NCI-H2196 treated with DMSO at 0.1 percent for 48 hours (cell line): Measurements from ENCODE around the gene TRIM3.
"Not testable (repeated sequence)": the region's sequence is repeated elsewhere in the genome, so short reads cannot be mapped to it uniquely, and the experiment has no call there.

Experiments used
- DNase-seq: peaks from one replicate; lab custom pipeline; 2025; ENCODE audit not compliant: unreplicated experiment; lab: John Stamatoyannopoulos, UW

Gene TRIM3

DNA sequence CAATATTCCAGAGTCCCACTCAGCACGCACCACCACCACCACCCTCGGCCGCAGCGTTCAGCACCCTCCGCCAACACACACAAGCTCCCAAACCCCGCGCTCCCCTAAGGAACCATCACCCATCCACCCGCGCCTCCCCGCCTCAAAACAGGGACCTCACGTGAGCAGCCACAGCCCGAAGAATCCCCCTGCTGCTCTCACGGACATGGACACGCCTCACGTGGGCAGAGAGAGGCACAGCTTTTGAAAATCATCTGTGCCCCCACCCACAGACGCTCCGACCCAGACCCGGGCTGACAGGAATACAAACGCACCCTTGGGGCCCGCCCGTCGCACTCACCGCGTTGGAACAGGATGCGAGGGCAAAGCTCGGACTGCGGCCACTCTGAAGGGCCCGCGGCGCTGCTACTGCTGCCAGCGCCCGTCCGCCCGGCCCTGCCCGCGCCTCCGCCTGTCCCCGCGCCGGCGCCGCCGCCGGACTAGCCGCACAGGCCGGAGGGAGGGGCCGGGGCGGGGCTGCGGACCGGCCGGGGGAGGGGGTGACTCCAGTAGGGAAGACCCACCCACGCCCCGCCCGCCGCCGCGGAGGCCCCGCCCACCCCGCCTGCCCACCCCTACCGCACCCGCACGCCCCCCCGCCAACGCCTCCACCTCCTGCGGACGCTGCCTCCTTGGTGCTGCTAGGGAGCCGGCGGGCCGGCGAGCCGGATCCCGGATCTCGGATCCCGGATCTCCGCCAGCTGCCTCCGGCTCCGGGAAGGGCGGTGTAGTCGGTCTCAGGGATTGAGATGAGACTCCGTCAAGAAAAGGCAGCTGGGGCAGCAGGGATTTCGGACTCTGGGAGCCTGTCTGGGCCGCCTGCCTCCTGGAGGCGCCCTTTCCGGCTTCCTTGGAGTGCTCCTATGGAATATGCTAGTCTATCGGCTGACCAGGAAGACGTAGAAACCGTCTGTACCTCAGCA lies at the start of gene TRIM3:
Gene TRIM3, minus strand, starts transcription at position 491 of the 962 bp plus-strand sequence. CDS start 8,246 bp downstream, outside the sequence.
- DNase-seq, result peak; percentile 79

DNA sequence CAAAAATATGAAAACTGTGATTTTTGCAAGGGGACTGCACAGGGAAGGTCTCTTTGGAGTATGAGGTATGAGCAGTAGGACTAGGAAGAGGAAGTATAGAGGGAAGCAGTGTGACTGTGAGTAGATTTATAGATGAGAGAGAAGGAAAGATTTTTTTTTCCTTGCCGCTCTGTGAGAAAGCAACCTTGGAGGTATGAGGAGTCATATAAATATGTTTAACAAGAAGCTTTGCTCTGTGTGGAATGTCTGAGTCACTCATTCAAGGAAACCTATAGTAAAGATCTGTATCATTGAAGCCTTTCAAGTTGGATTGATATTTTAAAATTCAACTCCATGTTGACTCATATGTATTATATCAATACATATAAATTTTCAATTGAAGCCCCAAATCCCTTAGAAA lies 49.5 kb upstream of the TRIM3 start:
- no peak for DNase-seq

DNA sequence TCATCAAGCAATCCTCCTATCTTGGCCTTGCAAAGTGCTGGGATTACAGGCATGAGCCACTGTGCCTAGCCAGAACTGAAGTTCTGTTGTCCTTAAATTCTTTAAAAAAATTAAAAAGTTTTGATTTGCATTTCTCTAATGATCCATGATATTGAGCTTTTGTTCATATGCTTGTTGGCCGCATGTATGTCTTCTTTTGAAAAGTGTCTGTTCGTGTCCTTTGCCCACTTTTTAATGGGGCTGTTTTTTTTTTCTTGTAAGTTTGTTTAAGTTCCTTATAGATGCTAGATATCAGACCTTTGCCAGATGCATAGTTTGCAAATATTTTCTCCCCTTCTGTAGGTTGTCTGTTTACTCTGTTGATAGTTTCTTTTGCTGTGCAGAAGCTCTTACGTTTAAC lies 48.2 kb upstream of the TRIM3 start:
- not testable (repeated sequence) for DNase-seq

DNA sequence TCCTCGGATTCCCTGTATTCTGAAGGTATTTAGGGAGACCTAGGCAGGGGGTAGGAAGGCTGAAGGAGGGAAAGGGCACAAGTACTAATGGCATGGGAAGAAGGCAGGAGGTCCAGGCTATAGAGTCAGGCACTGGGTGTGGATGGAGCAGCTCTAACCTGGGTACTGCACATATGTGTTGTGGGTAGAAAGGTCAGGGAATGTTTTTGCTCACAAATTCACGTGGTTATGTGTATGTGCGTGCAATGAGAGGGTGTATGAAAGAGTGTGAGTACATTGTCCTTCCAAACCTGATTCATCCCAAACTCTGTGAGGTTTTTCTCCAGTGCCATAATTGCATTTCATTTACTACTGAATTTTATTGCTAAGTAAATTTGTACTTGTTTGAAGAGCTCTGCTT lies 46.5 kb upstream of the TRIM3 start:
- no peak for DNase-seq

DNA sequence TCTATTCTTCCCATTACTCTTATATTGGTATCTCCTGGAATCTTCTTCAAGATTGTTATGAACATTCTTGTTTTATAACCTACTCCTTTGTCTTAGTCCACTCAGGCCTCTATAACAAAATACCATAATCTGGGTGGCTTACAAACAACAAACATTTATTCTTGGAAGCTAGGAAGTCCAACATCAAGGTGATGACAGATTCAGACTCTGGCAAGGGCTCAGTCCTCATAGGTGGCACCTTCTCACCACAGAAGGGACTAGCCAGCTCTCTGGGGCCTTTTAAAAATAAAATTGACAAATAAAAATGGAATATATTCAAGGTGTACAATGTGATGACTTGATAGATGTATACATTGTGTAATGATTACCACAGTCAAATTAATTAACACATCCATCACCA lies 43.1 kb upstream of the TRIM3 start:
- DNase-seq, result no peak

DNA sequence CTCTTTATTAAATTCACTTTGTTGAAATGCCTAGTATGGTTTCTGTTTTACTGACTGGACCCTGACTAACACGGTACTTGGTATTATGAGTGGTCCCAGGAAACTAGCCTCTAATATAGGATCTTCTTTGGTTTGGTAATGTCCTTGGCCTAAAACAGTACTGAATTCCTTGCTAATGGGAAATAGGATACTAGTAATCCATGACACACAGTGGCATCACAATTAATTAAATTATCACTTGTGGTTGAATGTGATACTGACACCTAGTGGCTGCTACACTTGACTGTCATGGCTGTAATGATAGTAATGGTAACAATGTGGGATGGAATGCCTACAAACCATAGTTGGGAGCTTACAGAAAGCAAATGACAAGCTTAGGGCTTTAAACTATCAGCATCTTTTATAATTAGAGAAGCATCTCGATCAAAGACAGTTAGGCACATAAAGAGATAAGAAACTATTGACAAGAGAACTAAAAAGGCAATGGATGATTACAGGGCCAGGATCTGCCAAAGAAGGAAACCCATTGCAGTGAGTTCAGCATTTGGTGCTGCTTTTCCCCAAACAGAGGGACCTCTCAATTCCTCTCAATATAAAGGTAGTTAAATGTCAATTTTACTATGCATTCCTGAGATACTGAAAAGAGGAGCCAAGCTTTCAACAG lies 32.0 kb upstream of the TRIM3 start:
- DNase-seq, result peak; percentile 42

DNA sequence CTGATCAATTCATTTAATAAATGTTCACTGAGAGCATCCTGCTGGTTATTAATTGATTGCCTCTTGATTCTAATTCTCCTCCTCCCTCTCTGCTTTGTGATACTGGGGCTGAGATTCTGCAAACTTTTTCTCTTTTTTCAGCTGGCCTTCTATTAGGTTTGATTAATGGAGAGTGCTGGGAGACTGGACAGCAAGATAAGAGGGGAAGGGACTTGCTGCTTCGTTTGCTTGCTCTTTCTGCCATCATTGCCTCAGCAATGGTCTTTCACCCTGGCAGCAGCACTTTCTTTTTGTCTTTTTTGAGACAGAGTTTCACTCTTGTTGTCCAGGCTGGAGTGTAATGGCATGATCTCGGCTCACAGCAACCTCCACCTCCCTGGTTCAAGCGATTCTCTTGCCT lies 30.4 kb upstream of the TRIM3 start:
- no peak for DNase-seq

DNA sequence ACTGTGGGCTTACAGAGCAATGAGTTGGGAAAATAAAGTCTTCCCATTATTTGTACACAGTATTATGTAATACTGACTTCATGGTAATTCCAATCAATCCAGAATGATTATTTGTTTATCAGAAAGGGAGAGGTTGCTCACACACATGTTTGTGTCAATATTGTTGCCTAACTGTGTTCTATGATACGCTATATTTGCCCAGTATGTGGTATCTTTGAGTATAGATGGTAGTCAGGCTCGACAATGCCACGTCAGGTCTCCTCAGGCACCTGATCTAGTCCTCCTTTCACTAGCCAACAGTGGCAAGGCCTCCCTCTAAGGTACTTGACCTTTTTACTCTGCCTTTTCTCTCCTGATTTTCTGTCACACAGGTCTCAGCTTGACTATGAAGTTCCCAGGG lies 28.6 kb upstream of the TRIM3 start:
- DNase-seq, result no peak

DNA sequence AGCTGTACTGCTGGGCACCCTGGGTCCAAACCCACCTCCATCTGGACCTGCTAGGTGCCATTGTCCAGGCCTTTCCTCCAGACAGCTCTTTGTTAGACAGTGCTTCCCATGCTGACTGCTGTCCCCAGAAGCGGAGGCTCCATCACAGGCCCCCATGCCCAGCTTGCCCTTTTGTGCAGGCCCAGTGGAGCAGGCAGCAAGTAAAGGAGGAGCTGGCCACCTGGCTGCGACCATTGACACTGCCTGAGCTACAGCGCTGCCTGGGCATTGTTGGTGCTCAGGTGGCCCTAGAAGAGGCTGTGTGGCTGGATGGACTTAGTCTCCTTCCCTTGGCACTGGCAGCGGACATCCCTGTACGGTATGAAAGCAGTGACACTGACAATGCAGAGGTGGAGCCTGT lies 24.8 kb upstream of the TRIM3 start:
- DNase-seq, result no peak

DNA sequence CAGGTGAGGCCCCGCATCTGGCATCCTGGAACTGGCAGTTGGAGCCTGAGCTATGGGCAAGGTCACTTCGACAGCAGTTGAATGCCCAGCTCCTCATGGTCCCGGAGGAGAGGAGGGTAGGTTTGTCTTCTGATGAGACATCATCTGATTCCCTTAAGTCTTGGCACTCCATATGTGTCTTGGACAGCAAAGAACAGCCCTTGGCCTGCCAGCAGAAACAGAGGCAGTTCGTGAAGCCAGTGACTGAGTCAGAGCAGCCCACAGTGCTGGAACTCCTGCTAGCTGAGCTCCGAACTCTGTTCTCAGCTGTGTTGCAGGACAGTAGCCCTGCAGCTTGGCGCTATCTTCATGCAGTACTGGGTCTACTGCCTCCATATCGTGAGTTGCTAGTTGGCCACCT lies 24.4 kb upstream of the TRIM3 start:
- DNase-seq, result no peak

DNA sequence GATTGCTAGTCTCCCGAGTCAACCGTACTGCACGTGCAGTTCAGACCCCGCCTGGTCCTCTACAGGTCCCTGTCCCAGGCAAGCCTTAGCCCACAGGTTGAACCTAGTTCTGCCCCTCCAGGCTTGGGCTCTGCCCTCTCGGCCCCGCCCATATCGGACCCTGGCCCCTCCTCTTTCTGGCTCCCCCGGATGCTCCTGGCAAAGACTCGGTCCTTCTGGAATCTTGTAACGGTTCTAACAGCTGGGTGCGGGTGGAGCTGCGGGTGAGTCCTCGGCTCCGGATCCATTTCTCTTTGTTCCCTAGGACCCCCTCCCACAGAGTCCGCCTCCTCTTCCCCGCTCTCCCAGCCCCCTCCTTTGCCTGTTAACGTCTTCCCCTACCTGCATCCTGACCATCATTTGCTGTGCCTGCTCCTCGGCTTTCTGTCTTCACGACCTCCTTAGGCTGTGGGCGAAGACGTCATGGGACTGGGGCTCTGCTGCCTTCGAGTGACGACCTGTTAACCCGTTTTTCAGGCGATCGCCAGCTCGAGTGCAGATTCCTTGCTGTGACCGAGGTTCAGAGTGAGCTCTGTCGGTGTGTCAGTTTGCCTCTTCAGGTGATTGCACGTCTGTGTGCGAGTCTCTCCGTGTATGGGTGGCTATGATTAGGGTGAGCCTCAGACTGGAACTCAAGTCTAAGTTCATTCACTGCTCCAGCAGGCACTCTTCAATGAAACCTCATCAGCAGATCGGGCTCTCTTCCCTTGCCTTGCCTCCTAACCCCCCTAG lies 23.5 kb upstream of the TRIM3 start, which contains the start of gene DNHD1:
Gene DNHD1, plus strand, starts transcription at position 212 of the 771 bp plus-strand sequence. CDS start 936 bp downstream, outside the sequence.
- DNase-seq, result no peak

DNA sequence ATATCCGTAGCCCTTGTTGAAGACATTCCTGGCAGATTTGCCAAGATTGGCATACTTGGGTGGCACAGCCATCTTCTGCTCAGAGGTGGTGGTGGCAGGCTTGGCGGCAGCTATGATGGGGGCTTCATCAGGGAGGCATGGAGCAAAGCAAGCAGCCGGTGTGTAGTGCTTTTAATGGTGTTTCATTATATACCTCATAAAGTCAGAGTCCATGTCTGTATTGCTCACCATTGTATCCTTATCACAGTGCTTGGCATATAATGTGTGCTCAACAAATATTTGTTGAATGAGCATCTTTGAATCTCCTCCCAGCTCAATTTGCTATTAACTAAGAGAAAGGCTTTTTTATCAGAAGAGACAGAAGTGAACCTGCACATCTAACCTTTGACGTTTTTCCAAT lies 15.6 kb upstream of the TRIM3 start:
- no peak for DNase-seq

DNA sequence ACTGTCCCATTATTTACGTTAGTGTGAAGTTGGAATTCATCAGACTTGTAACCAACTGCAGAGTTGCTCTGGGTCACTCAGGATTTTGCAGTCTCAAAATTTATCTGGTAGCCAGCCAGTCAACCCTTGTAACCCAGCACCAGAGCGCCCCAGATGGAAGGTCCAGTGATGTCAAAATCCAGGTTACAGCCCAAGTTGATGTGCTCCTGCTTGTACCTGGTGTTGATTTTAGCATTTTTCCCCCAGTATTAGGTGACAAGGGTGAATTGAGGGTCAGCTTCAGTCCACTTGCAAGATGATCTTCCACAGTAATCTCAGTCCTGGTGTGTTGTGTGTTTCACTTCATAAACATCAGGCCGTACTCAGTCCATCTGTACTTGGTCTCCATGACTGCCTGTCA lies 15.1 kb upstream of the TRIM3 start:
- DNase-seq, result no peak

DNA sequence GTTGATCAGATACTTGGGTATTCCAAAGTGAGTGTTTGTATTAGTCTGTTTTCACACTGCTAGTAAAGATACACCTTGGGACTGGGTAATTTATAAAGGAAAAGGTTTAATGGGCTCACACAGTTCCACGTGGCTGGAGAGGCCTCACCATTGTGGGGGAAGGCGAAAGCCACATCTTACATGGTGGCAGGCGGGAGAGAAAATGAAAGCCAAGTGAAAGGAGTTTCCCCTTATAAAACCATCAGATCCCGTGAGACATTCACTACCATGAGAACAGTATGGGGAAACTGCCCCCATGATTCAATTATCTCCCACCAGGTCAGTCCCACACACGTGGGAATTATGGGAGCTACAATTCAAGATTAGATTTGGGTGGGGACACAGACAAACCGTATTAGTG lies 14.6 kb upstream of the TRIM3 start:
- no peak for DNase-seq

DNA sequence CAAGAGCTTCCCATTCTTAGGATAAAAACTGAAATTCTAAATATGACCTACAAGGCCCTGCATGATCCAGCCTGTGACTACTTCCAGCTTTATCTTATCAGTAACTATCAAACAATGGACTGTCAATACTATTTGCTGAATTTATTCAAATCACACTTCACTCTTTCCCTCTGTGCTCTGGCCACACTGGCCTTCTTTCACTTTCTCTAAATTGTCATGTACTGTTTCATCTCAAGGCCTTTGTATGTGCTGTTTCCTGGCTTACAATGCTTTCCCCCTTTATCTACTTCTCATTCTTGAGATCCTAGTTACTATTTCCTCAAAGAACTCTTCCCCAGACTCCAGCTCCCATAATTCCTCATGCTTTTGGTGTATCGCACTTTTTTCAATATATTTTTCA lies 13.2 kb upstream of the TRIM3 start:
- no peak for DNase-seq

DNA sequence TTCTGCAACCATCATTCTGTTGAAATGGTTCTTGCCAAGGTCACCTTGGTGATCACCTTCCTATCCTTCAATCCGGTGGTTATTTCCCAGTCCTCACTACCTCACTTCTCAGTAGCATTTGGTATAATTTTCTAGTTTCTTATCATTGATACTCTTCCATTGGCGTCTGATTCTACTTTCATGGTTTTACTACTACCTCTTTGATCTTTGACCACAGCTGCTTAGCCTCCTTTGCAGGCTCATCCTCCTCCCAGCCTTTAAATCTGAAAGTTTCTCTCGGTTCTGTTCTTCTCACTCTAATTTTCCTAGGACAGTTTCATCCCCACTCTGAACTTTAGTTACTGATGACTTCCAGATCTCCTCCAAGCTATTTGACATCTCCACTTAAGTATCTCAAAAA lies 12.5 kb upstream of the TRIM3 start:
- no peak for DNase-seq

DNA sequence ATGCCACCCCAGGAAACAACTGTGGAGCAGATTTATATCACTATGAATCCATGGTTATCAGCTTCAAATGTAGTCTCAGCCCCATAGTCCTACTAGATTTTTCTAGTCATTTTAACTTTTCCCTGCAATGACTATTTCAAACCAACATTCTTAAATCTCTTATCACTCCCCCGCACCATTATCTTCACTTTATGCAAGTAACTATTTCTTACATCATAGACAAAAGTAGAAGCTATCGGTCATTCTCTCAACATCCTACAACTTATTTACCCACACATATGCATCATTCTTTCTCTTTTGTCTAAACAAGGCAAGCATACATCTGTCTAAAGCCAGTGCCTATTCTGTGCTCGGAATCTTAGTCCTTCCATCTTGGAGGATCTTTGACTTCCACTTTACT lies 11.9 kb upstream of the TRIM3 start:
- DNase-seq, result no peak

DNA sequence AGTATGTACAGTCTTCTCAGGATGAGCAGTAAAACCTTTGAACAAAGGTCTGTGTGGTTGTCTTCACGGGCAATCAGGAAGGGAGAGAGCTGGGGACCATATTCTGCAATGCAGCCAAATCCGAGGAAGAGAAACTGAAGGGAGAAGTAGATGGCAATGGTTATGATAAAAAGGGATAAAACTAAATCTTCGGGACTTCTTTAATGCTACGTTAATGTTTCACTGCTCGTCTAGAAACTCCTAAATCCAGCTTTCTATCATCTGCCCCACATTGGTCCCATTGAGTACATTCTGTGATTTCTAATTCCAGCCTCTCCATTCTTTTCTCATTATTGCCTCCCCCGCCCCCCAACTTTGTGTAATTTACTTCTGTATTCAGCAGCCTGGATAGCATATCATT lies 9.3 kb upstream of the TRIM3 start:
- DNase-seq, result no peak

DNA sequence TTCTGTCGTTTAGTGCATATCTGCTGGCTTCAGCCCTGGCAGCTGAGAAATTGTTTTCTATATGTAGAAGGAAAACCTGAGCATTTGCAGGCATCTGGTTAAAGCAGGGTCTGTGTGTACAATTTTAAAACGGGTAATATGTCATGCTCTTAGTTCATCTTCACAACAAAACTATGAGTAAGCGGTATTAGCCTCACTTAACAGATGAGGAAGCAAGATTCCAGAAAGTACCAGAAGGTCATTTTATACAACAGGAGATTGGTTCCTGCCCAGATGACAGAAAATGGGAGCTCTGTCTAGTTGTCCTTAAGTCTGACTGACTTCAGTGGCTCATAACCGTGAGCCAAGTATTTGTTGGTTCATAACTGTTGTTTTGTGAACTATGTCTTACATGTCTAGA lies 8.7 kb upstream of the TRIM3 start:
- DNase-seq, result no peak

DNA sequence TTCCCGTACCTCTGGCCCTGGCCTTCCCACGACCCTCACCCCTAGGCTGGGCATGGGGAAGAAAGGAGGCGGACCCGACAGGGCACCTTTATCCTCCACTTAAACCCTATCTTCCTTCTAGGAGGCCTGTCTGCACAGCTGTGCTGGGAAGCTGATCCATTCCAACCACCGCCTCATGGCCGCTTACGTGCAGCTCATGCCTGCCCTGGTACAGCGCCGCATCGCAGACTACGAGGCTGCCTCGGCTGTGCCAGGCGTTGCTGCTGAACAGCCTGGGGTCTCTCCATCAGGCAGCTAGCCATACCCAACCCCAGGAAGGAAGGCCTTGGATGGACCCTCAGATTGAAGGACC lies 8.2 kb upstream of the TRIM3 start:
- DNase-seq, result no peak
